Bronchial epithelial cell (primary cell): ENCODE results near the gene PSMB8. TPM values are rescaled to one million over a fixed set of nuclear protein-coding genes. Genes with fewer than 3 reads are reported as not detected.

Experiments
- DNase-seq: peaks from one replicate; pipeline ENCODE4 v3.0.0-alpha.2; 2010; ENCODE audit warnings: low read depth
- FAIRE-seq: peaks from 2 replicates; lab custom pipeline; 2011; peaks lifted over from hg19 to GRCh38; lab: Jason Lieb, UNC
- H3K27me3 ChIP-seq: 2 replicates; pipeline ENCODE4 v1.5.1; 2011; ENCODE audit warnings: low read length; ENCODE audit not compliant: control insufficient read depth, insufficient read depth
- H3K36me3 ChIP-seq: 2 replicates; pipeline ENCODE4 v1.5.1; 2011; ENCODE audit warnings: low read length; ENCODE audit not compliant: control insufficient read depth, insufficient read depth
- H3K4me3 ChIP-seq: 2 replicates; pipeline ENCODE4 v1.5.1; 2011; ENCODE audit warnings: mild to moderate bottlenecking, low read depth, low read length, control low read depth
- CTCF ChIP-seq: IDR thresholded peaks from 2 replicates; pipeline ENCODE4 v1.5.1; 2011; ENCODE audit warnings: mild to moderate bottlenecking, moderate library complexity, low read length, control low read depth, inconsistent platforms; ENCODE audit not compliant: insufficient read depth, severe bottlenecking
- total RNA-seq: library from RNA; depleted of rRNA; stranded (reverse); fragments of >200 nt; gene quantifications from 2 replicates; pipeline ENCODE4 v1.2.1, GENCODE V29; 2014

The PSMB8 gene
- total RNA-seq = 19.5 and 22.9 TPM in 2 replicates

DNA sequence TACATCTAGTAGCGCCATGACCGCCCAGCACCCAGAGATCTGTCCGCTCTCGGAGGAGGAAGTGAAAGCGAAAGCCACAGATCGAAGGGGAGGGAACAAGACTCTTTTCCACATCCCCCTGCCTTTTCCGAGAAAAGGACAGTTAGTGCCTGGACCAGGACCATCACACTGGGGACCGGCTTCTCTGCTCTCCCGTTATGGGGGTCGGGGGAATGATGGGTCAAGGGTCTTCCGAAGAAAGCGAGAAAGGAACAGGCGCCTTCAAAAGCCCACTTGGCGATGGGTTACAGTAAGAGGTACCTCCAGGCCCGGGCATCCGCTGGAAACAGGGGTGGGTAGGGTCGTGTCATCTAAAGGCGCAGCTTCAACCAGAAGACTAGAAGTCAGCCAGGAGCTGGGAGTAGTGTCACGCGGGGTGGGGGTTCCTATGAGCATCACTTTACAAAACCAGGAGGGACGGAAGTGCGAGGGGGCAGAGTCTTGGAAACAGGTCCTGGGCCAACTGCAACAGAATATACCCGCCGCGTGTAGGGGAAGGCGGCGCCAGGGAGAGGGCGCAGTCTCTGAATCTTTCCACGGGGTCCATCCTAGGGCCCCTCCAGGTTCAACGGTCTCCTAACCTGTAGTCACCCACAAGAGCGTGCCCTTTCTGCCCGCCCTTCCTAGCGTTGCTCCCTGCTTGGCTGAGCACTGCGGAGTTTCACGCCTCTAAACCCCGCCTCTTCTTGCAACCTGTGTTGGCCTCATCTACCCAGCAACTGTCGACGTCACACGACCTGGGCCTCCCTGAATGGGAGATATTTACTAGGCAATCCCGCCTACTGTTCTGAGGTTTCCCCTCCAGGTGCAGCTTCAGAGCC is at the start of gene PSMB8:
PSMB8 (minus strand) TSS at position 69 of the 860 bp plus-strand sequence; CDS start at position 18, 51 bp downstream.
- H3K4me3 ChIP-seq = peak within 1 kb of the TSS; percentile 67
- DNase-seq (peak; percentile 98), FAIRE-seq (peak; percentile 36)
- TF ChIP-seq CTCF = peak; percentile 5
- H3K27me3 ChIP-seq = no peaks in the 10 kb centered on the region
- H3K36me3 ChIP-seq = peaks cover 12% of the 10 kb centered on the region

DNA sequence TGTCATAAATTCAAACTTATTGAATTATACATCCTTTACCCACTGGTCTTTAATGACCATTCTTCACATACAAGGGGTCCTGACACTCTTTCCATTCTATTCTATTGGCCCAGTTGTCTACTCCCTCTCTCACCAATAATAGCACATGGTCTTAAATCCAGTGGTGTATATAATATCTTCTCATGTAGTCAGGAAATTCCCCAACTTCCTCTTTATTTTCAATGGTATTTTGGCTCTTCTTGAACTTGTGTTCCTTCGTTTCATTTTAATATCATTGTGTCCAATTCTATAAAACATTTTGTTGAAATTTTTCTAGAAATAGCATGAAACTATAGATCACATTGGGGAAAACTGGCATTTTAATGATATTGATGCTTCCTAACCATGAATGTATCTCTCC is 47.0 kb upstream of the PSMB8 start:
- Histone ChIP-seq H3K4me3 (no peak overlapping the region), H3K27me3 (no peaks in the 10 kb centered on the region), H3K36me3 (no peaks in the 10 kb centered on the region)
- TF ChIP-seq CTCF = no peak
- FAIRE-seq (no peak), DNase-seq (no peak)

DNA sequence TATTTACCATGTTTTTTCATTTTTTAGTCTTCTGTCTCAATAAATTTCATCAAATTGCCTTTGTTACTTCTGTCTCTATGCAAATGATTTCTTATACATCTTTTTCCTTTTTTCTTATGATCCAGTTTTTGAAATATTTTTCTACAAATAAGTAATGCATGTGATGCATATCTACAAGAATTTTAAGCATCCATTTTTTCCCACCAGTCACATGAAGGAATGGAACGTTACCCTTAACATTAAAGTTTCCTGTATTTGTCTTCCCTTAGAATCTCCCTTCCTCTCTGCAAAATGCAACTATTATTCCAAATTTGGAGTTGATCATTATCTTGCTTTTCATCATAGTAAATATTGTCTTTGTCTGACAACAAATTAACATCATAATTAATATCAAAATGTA is 45.7 kb upstream of the PSMB8 start:
- Histone ChIP-seq H3K36me3 (no peaks in the 10 kb centered on the region), H3K27me3 (no peaks in the 10 kb centered on the region), H3K4me3 (no peak overlapping the region)
- no peak for TF ChIP-seq CTCF
- FAIRE-seq = no peak
- no peak for DNase-seq

GRCh38 chr6:32888576-32888975 is 44.7 kb upstream of the PSMB8 start:
- no peak for FAIRE-seq

GRCh38 chr6:32887616-32888015 is 43.8 kb upstream of the PSMB8 start:
- Histone ChIP-seq H3K27me3 (no peaks in the 10 kb centered on the region), H3K36me3 (no peaks in the 10 kb centered on the region), H3K4me3 (no peak overlapping the region)
- TF ChIP-seq CTCF = no peak
- FAIRE-seq = no peak
- DNase-seq = no peak

More at GRCh38 chr6:32888576-32888975, 44.7 kb upstream of the PSMB8 start:
- no peaks in the 10 kb centered on the region for H3K27me3 ChIP-seq
- no peak for TF ChIP-seq CTCF
- no peak overlapping the region for H3K4me3 ChIP-seq
- H3K36me3 ChIP-seq = no peaks in the 10 kb centered on the region
- DNase-seq = no peak
